Stimulated activated CD8-positive, alpha-beta memory T cell treated with anti-CD3 and anti-CD28 coated beads, Interleukin-4, amount 100 ng/mL, for 1 hour (primary cell): Measurements from ENCODE around the gene UBXN4.
"Not testable (repeated sequence)": the region's sequence is repeated elsewhere in the genome, so short reads cannot be mapped to it uniquely, and the experiment has no call there.

Experiments
- DNase-seq, 2 donors: peaks; one replicate each; pipeline ENCODE4 v3.0.0-alpha.2; 2020; ENCODE audit warnings: low read depth in 2 of 2, low spot score in 1 of 2

Gene UBXN4, protein sequence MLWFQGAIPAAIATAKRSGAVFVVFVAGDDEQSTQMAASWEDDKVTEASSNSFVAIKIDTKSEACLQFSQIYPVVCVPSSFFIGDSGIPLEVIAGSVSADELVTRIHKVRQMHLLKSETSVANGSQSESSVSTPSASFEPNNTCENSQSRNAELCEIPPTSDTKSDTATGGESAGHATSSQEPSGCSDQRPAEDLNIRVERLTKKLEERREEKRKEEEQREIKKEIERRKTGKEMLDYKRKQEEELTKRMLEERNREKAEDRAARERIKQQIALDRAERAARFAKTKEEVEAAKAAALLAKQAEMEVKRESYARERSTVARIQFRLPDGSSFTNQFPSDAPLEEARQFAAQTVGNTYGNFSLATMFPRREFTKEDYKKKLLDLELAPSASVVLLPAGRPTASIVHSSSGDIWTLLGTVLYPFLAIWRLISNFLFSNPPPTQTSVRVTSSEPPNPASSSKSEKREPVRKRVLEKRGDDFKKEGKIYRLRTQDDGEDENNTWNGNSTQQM

GRCh38 chr2:135741395-135742324 lies at the start of gene UBXN4:
Gene UBXN4, plus strand, starts transcription at chr2:135741855. Its CDS starts 75 bp downstream, at chr2:135741930.
- DNase-seq = peak; percentile 84 to 91

DNA sequence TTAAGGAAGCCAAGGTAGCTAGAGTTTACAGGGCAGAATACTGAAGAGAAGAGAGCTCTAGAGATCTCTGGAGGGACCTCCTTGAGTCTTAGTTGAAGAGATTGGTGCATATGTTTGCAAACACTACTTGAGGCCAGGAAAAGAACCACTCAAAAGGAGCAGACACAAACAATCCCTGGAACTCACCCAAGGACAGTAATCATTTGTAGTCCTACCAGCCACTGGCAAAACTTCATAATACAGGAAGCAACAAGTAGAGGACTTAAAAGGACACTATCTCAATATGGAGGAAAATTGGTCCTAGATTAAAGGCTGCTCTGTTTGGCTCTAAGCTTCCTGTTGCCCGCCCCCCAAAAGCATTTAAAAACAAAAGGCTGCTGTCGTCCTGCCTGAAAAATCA lies 46.9 kb upstream of the UBXN4 start:
- DNase-seq = no peak

- DNase-seq = no peak
Measured at GRCh38 chr2:135698838-135699237, 42.8 kb upstream of the UBXN4 start.

- no peak for DNase-seq
Measured at GRCh38 chr2:135701442-135701841, 40.2 kb upstream of the UBXN4 start.

DNA sequence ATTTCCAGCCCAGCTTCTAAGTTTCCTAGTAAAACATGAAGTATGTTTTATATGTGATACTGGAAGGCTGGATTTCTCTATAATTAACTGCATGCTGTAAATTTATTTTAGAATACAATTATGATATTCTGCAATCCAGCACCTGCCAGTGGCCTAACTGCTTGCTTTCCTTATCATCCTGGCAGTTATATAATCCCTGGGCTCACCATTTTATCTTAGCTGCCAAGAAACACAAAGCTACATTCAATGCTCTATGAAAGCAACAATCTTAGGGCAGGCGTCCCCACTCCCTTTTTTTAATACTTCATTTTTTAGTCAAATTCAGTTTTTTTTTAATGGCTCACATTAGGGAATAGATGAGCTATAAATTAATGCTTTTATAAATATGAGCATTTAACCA lies 38.4 kb upstream of the UBXN4 start:
- no peak for DNase-seq

DNA sequence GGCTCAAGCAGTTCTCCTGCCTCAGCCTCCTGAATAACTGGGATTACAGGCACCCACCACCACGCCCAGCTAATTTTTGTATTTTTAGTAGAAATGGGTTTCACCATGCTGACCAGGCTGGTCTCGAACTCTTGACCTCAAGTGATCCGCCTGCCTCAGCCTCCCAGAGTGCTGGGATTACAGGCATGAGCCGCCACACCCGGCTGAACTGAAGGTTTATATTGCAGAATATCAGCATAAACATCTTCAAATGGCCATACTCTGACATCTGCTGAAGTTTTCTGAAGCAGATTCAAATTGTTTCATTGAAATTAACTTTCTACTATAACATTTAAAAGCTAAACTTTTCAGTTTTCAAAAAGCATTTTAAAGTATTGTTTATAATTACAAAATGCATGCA lies 37.6 kb upstream of the UBXN4 start:
- not testable (repeated sequence) for DNase-seq

- DNase-seq = no peak
Measured at GRCh38 chr2:135708159-135708558, 33.5 kb upstream of the UBXN4 start.

GRCh38 chr2:135709992-135710391 lies 31.7 kb upstream of the UBXN4 start:
- peak; percentile 51 to 52 for DNase-seq

- DNase-seq = not testable (repeated sequence)
Measured at GRCh38 chr2:135715086-135715485, 26.6 kb upstream of the UBXN4 start.

DNA sequence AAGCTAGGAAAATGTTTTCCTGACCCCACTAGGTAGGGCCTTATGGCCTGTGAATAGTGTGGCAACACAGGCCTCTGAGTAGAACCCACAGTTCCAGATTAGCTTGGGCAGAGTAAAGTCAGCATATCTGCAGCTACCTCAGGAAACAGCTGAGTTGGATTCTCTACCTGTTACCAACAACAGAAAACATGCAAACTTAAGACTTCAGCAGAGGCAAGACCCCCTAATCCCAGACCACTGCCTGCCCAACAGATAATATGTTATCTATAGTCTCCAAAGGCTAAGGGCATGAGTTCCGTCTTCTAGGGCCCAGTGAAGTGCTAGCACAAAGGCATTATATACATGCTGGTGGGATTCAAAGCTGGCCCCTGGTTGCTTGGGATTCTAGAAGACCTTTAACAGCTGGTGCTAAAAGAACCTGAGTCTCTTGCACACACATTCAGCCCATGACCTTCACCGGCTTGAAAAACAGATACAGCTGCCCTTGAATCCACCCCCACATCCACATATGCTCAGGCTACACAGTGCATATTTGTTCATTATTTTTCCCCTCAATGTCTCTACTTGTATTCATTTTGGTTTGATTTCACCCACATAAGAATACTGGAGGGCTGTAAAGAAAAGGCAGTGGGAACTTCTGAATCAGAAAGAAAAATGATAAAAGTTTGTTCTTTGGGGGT lies 13.5 kb upstream of the UBXN4 start:
- DNase-seq = no peak

DNA sequence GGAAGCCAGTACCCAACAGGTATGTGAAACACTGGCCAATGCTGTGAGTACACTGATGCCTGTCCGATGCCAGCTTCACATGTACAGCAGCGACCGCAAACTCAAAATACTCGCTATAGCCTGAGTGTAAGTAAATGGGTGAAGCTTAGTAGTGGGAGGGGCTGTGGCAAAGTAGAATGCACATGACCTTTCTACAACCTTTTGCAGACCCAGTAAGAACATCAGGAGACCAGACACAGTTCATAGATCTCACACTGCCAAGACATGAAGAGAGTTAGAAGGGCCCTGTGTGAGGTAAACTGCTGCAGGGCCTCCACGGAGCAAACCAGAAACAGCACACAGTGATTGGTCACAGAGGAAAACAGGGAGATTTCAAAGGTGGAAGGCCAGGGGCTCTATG lies 9.1 kb upstream of the UBXN4 start:
- no peak for DNase-seq

DNA sequence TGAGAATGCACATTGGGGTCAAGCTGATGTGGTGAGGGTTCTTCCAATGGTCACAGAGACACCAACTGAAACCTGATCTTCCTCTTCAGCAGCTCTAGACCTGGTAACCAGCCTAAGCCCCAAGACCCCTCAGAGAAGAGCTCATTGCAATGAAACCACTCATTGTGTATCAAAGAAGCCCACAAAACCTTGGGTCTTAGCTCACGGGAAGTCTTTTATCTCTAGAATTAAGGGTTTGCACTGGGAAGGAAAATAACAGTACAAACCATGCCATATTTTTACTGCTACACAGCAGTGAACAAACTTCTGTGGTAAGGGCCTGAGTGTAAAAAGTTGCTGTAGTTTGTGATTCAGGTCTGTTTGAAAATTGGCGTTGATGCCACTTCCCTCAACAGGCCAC lies 8.6 kb upstream of the UBXN4 start:
- DNase-seq = no peak

DNA sequence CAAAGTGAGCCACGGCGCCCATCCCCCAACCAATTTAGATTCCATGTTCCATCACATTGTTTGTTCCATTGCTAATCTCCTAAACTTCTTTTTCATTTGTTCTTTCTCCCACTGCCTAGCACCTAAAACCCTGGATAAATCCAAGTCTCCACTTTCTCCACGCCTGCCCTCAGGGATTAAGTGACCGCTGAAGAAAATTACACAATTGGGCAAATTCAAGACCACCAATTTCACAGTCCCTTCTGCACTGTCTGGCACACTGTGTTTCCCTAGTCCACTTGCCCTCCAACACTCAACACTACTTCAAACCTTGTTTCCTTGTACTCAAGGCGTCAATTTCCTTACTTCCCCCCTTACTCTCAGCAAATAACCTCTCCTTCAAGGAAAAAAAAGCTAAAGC lies 5.1 kb upstream of the UBXN4 start:
- DNase-seq = no peak

GRCh38 chr2:135740206-135740605 lies 1.4 kb upstream of the UBXN4 start:
- DNase-seq = no peak

DNA sequence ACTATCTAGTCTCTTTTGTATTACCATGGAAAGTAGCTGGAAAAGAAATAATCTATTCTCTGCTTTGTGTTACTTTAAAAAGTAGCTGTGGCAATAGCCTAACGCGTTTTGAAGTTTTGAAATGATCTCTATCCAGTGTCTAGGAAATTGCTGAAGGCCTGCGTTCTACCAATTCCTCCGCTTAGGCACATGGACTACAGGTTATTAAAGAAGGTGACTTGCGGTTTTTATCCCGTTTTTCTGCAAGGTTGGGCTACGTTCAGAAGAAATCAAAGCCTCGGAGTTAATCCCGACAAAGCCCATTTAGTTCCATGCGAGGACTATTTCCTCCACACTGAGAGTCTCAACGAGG lies 636 bp upstream of the UBXN4 start:
- no peak for DNase-seq

- DNase-seq = peak in 1 of 2 donors; percentile 6
Measured at GRCh38 chr2:135742325-135742757, 686 bp downstream of the UBXN4 start.

- no peak for DNase-seq
Measured at GRCh38 chr2:135743860-135744259, 2.2 kb downstream of the UBXN4 start.

- DNase-seq = no peak
Measured at GRCh38 chr2:135744760-135745314, 3.2 kb downstream of the UBXN4 start.

DNA sequence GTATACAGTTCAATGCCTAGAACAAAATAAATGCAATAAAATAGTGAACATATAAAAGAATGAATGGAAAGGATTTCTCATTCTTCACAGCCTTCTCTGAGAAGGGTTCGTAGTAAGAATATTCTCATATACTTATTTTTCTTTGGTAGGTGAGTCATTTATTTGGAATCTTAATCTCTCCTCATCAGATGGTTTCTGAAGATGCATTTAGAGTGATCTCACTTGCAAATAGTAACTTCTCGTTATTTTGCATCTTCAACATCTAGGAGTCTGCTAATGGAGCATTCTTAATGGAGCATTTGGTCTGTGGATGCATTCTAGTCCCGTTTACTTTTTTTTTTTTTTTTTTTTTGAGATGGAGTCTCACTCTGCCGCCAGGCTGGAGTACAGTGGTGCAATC lies 3.9 kb downstream of the UBXN4 start:
- no peak for DNase-seq

DNA sequence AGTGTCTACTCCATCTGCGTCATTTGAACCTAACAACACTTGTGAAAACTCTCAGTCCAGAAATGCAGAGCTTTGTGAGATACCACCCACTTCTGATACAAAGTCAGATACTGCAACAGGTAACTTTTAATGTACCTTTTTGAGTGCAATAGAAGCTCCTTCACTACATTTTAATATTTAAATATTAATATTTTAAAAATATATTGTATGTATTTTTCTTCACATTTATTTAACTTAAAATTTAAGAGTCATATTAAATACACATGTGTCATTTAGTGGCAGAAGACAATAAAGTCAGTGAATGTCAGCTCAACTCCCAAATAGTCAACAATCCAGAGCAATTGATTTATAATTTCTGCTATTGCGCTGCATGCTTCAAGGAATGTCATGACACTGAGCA lies 13.9 kb downstream of the UBXN4 start:
- no peak for DNase-seq

DNA sequence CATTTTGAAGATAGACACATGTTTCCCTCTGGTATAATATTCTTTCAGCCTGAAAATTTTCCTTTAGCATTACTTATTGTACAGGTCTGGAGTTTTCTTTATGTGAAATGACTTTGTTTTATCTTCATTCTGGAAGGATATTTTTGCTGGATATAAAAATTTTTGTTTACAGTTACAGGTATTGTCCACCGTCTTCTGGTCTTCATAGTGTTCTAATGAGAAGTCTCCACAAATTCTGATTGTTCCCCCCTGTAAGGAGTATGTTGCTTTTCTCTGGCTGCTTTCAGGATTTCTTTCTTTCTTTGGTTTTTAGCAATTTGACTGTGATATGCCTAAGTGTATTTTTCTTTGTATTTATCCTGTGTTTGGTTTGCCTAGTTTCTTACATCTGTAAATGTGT lies 15.0 kb downstream of the UBXN4 start:
- no peak for DNase-seq
